ENCODE data around the gene ATP8A2. TPM values are rescaled to one million over a fixed set of nuclear protein-coding genes. Genes with fewer than 3 reads are reported as not detected.

The ATP8A2 gene
- total RNA-seq, 4 donors from 2014 or later = 0.16 to 0.54 (median 0.26) TPM

DNA sequence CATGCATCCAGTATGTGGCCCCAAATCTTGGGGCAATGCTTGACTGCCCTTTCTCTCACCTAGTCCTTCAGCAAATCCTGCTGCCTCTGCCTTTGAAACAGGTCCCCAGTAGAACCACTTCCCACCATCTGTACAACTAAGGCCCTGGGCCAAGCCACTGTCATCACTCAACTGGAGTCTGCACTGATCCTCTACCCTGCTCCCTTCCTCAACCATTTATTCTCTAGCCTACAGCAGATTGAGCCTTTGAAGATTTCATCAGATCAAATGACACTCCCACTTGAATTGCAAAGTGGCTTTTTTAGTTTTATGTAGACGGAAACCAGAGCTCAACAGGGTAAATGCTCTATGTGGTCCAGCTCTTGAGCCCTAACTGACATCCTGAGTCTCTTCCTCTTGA, 43.5 kb downstream of the ATP8A2 start:
- H3K9me3 ChIP-seq = no peaks in the 10 kb centered on the region
- TF ChIP-seq POLR2AphosphoS5 (IDR thresholded peaks at IDR 0.05) (no peak), EP300 (IDR thresholded peaks at IDR 0.05) (no peak), POLR2A (IDR thresholded peaks at IDR 0.05) (no peak)
- TF ChIP-seq, protein P1, sequence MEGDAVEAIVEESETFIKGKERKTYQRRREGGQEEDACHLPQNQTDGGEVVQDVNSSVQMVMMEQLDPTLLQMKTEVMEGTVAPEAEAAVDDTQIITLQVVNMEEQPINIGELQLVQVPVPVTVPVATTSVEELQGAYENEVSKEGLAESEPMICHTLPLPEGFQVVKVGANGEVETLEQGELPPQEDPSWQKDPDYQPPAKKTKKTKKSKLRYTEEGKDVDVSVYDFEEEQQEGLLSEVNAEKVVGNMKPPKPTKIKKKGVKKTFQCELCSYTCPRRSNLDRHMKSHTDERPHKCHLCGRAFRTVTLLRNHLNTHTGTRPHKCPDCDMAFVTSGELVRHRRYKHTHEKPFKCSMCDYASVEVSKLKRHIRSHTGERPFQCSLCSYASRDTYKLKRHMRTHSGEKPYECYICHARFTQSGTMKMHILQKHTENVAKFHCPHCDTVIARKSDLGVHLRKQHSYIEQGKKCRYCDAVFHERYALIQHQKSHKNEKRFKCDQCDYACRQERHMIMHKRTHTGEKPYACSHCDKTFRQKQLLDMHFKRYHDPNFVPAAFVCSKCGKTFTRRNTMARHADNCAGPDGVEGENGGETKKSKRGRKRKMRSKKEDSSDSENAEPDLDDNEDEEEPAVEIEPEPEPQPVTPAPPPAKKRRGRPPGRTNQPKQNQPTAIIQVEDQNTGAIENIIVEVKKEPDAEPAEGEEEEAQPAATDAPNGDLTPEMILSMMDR (IDR thresholded peaks at IDR 0.05) = no peak
- H3K27me3 ChIP-seq = peaks cover 9% of the 10 kb centered on the region
- no peaks in the 10 kb centered on the region for H3K36me3 ChIP-seq
- no peak overlapping the region for H3K27ac ChIP-seq
- ATAC-seq = no peak
- H3K4me3 ChIP-seq = no peak overlapping the region
- no peaks in the 10 kb centered on the region for H3K4me1 ChIP-seq
- WGBS, 2 donors (ENCODE audit: low coverage in 1 of 2) = 79% methylated on average over 1 of the region's 1 CpG; no CpG with 5 or more reads in 1 of the 2 donors

DNA sequence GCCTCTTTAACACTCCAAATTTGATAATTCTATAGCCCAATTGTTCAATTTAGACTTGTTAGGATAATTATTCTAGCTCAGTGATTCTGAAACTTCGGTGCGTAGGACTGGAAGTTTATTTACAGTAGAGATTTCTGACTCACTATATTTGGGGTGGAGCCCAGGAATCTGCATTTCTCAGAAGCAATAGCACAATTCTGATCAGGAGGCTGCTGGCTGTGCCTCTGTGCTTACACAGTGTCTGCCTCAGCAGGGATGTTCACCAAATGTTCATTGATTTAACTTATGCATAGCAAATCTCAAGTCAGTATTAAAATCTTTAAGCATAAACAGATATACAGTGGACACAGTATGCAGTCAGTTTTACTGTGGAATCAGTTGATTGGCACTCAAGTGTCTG, 45.8 kb downstream of the ATP8A2 start:
- TF ChIP-seq EP300 (IDR thresholded peaks at IDR 0.05) (no peak), POLR2AphosphoS5 (IDR thresholded peaks at IDR 0.05) (no peak), POLR2A (IDR thresholded peaks at IDR 0.05) (no peak)
- TF ChIP-seq, protein P1 (IDR thresholded peaks at IDR 0.05) = no peak
- Histone ChIP-seq H3K9me3 (no peaks in the 10 kb centered on the region), H3K4me3 (no peak overlapping the region), H3K27ac (no peak overlapping the region), H3K4me1 (no peaks in the 10 kb centered on the region), H3K27me3 (peaks cover 9% of the 10 kb centered on the region), H3K36me3 (no peaks in the 10 kb centered on the region)
- WGBS, 2 donors (ENCODE audit: low coverage in 1 of 2) = 36 to 56% methylated on average over 2 of the region's 2 CpGs
- no peak for ATAC-seq

DNA sequence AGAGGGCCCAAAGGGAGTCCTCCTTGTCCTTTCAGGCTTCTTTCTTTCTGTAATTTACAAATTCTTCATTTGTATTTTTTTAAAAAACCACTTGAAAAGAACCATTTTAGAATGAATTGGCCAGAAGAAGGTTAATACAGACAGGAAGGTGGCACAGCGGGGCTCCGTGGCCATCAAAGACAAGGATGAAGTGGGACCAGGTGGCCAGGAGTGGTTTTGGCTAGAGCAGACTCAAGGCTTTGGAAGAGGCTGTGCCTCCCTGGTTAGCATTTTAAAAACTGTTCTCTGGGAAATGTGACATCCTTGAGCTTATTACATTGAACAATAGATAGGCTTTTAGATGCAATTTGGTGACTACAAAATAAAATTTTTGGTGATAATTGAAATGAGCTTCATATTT, 48.4 kb downstream of the ATP8A2 start:
- TF ChIP-seq POLR2A (IDR thresholded peaks at IDR 0.05) = no peak
- TF ChIP-seq, protein P1 (IDR thresholded peaks at IDR 0.05) = no peak
- no peak for TF ChIP-seq EP300 (IDR thresholded peaks at IDR 0.05)

DNA sequence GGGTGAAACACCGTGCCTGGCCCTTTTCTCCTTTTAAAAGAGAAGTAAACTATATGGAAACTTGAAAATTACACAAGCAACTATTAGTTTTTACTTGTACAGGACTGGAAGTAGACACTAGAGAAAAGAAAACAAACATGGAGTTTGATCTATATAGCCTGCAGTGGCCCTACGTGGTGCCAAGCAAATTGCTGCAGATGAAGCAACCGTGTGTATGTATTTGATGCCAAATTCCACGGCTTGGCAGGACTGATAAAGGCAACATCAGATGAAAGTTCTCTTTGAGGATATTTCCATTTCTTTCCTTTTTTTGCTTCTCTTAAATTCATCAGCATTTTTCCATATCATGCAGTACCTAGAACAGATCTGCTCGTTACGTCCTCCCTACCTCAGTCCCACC, 49.8 kb downstream of the ATP8A2 start:
- Histone ChIP-seq H3K27ac (no peak overlapping the region), H3K36me3 (no peaks in the 10 kb centered on the region)
- no peak for ATAC-seq

More for the DNA sequence above, 48.4 kb downstream of the ATP8A2 start:
- no peak for ATAC-seq
- Histone ChIP-seq H3K36me3 (no peaks in the 10 kb centered on the region), H3K9me3 (no peaks in the 10 kb centered on the region), H3K4me3 (no peak overlapping the region), H3K27ac (no peak overlapping the region), H3K27me3 (peaks cover 9% of the 10 kb centered on the region), H3K4me1 (no peaks in the 10 kb centered on the region)
- 71 to 77% methylated on average over 2 of the region's 2 CpGs for WGBS, 2 donors (ENCODE audit: low coverage in 1 of 2)

DNA sequence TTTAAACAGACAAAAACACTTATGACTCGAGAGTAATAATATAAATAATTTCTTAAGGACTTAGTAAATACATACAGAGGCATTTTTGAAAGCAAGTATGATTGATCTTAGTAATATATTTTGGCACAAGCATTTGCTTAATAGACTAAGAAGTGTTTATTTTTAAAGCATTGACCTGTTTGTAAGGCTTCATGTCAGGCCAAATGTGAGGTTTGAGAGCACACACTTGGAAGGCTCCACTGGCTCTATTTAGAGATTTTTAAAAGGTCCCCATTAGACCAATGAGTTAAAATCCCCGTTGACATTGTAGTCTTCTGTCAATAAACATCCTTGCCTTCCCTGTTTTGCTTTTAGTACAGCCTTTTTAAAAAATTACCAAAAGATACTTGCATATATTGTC, 50.4 kb downstream of the ATP8A2 start:
- H3K36me3 ChIP-seq = no peaks in the 10 kb centered on the region
- no peak for ATAC-seq
- no peak overlapping the region for H3K27ac ChIP-seq
- no peak overlapping the region for H3K4me3 ChIP-seq
- no peaks in the 10 kb centered on the region for H3K9me3 ChIP-seq
- H3K27me3 ChIP-seq = no peaks in the 10 kb centered on the region
- no peaks in the 10 kb centered on the region for H3K4me1 ChIP-seq
- TF ChIP-seq POLR2AphosphoS5 (IDR thresholded peaks at IDR 0.05) (no peak), EP300 (IDR thresholded peaks at IDR 0.05) (no peak), POLR2A (IDR thresholded peaks at IDR 0.05) (no peak)
- TF ChIP-seq, protein P1 (IDR thresholded peaks at IDR 0.05) = no peak
- 20 to 22% methylated on average over 2 of the region's 2 CpGs for WGBS, 2 donors (ENCODE audit: low coverage in 1 of 2)

More for the DNA sequence above, 49.8 kb downstream of the ATP8A2 start:
- TF ChIP-seq, protein P1 (IDR thresholded peaks at IDR 0.05) = no peak
- TF ChIP-seq EP300 (IDR thresholded peaks at IDR 0.05) (no peak), POLR2AphosphoS5 (IDR thresholded peaks at IDR 0.05) (no peak)
- no peaks in the 10 kb centered on the region for H3K4me1 ChIP-seq
- H3K9me3 ChIP-seq = no peaks in the 10 kb centered on the region
- WGBS, 2 donors (ENCODE audit: low coverage in 1 of 2) = 57% methylated on average over 5 to 6 of the region's 6 CpGs
- H3K4me3 ChIP-seq = no peak overlapping the region
- peaks cover 4% of the 10 kb centered on the region for H3K27me3 ChIP-seq
